GM12878 (cell line): ENCODE data around the gene CELF2. TPM values are rescaled to one million over a fixed set of nuclear protein-coding genes. Genes with fewer than 3 reads are reported as not detected.

Experiments used
- FOXK2 ChIP-seq: fragments of 450-650 bp; IDR thresholded peaks from 2 replicates; pipeline ENCODE4 v1.6.1; 2017; ENCODE audit warnings: mild to moderate bottlenecking, moderate library complexity
- RBBP5 ChIP-seq: fragments of 200-600 bp; sonication (generic); conservative IDR thresholded peaks from 2 replicates; pipeline ENCODE4 v1.6.1; 2016
- polyA plus RNA-seq, 11 experiments: library from polyadenylated mRNA; depleted of rRNA in 4 of 11; unstranded in 6 of 11; stranded (reverse) in 5 of 11; fragments of >200 nt; fragmentation: Nextera tagmentation in 4 of 11; fragmentation: Illumina TruSeq in 1 of 11; extraction: Ambion mirVana in 4 of 11; extraction: Trizol in 1 of 11; gene quantifications; 1 replicate in 1 of 11; 2 replicates in 10 of 11; pipeline versions ENCODE4 v1.2.1 to v1.2.3, GENCODE V29; 2011 to 2016; ENCODE audit warnings: inconsistent platforms in 2 of 11, missing spikeins in 2 of 11, low read depth in 1 of 11
- total RNA-seq, 4 experiments: library from RNA; depleted of rRNA in 3 of 4; stranded (reverse); fragments of >200 nt in 3 of 4; fragmentation: Illumina TruSeq in 1 of 4; extraction: Trizol in 1 of 4; gene quantifications; 2 replicates each; pipeline versions ENCODE4 v1.2.1 to v1.2.3, GENCODE V29; 2013 to 2021
- TF ChIP-seq, protein P1 (sequence below): IDR thresholded peaks from 2 replicates; pipeline ENCODE4 v1.6.1; 2012; ENCODE audit warnings: mild to moderate bottlenecking, low read depth, low read length
- TF ChIP-seq, protein P2 (sequence below): fragments of 450-650 bp; formaldehyde crosslinking; IDR thresholded peaks from 2 replicates; pipeline ENCODE4 v1.5.0; 2022; ENCODE audit warnings: mild to moderate bottlenecking, missing genetic modification characterization

Gene CELF2
- total and polyA plus RNA-seq, 10 of the 15 experiments (the other 5 are each of a cell fraction or from before 2014, with no cell fraction given) = 20.8 to 129 (median 86.3) TPM

DNA sequence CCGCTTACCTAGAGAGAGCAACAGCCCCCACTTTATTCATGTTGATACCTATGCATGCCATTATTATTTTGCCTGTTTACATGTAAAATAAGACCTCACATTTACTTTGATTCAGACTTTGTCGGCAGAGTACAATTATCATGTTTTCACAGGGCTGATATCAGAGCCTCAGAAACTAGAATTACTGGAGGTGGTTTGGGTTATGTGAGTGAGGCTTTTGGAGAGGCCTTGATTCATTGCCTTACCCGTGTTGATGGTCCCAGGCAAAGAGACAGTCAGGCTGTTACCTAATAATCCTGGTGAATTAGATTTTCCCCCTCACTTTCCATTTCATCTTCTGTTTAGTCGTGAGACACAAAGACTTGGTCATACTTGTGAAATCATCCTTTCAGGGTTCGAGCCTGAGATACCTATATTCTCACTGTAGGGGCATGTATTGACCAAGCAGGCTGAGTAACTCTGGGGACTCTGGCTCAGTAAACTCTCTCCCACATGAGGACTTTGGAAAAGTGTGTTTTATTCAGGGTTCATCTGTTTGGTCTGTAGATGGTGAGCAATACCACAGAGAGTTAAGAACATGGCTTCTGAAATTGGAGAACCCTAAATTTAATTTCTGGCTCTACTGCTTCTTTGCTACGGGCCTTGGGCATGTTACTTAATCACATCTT is 150.9 kb downstream of the CELF2 start (continued):
- TF ChIP-seq, protein P1, sequence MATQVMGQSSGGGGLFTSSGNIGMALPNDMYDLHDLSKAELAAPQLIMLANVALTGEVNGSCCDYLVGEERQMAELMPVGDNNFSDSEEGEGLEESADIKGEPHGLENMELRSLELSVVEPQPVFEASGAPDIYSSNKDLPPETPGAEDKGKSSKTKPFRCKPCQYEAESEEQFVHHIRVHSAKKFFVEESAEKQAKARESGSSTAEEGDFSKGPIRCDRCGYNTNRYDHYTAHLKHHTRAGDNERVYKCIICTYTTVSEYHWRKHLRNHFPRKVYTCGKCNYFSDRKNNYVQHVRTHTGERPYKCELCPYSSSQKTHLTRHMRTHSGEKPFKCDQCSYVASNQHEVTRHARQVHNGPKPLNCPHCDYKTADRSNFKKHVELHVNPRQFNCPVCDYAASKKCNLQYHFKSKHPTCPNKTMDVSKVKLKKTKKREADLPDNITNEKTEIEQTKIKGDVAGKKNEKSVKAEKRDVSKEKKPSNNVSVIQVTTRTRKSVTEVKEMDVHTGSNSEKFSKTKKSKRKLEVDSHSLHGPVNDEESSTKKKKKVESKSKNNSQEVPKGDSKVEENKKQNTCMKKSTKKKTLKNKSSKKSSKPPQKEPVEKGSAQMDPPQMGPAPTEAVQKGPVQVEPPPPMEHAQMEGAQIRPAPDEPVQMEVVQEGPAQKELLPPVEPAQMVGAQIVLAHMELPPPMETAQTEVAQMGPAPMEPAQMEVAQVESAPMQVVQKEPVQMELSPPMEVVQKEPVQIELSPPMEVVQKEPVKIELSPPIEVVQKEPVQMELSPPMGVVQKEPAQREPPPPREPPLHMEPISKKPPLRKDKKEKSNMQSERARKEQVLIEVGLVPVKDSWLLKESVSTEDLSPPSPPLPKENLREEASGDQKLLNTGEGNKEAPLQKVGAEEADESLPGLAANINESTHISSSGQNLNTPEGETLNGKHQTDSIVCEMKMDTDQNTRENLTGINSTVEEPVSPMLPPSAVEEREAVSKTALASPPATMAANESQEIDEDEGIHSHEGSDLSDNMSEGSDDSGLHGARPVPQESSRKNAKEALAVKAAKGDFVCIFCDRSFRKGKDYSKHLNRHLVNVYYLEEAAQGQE = no peak
- TF ChIP-seq, protein P2, sequence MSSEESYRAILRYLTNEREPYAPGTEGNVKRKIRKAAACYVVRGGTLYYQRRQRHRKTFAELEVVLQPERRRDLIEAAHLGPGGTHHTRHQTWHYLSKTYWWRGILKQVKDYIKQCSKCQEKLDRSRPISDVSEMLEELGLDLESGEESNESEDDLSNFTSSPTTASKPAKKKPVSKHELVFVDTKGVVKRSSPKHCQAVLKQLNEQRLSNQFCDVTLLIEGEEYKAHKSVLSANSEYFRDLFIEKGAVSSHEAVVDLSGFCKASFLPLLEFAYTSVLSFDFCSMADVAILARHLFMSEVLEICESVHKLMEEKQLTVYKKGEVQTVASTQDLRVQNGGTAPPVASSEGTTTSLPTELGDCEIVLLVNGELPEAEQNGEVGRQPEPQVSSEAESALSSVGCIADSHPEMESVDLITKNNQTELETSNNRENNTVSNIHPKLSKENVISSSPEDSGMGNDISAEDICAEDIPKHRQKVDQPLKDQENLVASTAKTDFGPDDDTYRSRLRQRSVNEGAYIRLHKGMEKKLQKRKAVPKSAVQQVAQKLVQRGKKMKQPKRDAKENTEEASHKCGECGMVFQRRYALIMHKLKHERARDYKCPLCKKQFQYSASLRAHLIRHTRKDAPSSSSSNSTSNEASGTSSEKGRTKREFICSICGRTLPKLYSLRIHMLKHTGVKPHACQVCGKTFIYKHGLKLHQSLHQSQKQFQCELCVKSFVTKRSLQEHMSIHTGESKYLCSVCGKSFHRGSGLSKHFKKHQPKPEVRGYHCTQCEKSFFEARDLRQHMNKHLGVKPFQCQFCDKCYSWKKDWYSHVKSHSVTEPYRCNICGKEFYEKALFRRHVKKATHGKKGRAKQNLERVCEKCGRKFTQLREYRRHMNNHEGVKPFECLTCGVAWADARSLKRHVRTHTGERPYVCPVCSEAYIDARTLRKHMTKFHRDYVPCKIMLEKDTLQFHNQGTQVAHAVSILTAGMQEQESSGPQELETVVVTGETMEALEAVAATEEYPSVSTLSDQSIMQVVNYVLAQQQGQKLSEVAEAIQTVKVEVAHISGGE = no peak
- no peak for TF ChIP-seq FOXK2
- no peak for TF ChIP-seq RBBP5
- TF ChIP-seq, all 136 proteins: peak for 3
